ENCODE data around the gene CBFA2T2. TPM values are rescaled to one million over a fixed set of nuclear protein-coding genes. Genes with fewer than 3 reads are reported as not detected.
"Not testable (repeated sequence)": the region's sequence is repeated elsewhere in the genome, so short reads cannot be mapped to it uniquely, and the experiment has no call there.

The CBFA2T2 gene
- polyA plus RNA-seq, 1 donor (not counting 4 experiments of a cell fraction or from before 2014, with no cell fraction given), result 6.8 TPM

DNA sequence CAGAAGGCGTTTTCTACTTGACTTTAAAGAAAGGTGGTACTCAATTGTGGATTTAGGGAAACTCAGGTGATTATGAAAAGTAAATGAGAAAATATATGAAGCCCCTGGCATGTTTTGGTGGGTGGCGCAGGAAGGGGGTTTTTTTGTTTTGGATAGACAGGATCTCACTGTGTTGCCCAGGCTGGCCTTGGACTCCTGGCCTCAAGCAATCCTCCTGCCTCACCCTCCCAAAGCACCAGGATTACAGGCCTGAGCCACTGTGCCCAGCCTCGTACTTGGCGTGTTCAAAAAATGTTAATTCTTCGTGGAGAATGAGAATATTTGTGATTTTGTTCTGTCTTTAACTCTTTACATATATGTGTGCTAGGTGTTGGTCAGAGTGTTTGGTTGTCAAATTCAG, 140.1 kb downstream of the CBFA2T2 start:
- no peaks in the 10 kb centered on the region for H3K9me3 ChIP-seq (ENCODE audit: control insufficient read depth, low read depth, low read length)
- H3K4me3 ChIP-seq (ENCODE audit: control insufficient read depth in 2 of 3, extremely low read depth in 1 of 3, insufficient read depth in 2 of 3, low read depth in 1 of 3, low read length in 3 of 3), result no peak overlapping the region
- no peaks in the 10 kb centered on the region for H4K20me1 ChIP-seq (ENCODE audit: control insufficient read depth, extremely low read depth, insufficient read depth, low read length)
- peaks cover 11 to 19% of the 10 kb centered on the region in 2 experiments for H3K36me3 ChIP-seq (ENCODE audit: control insufficient read depth in 2 of 2, extremely low read depth in 1 of 2, insufficient read depth in 2 of 2, low read length in 2 of 2)
- H3K9ac ChIP-seq (ENCODE audit: control insufficient read depth, extremely low read depth, insufficient read depth, low read length), result no peak overlapping the region
- DNase-seq (ENCODE audit: low read depth, low spot score), result no peak
- H3K4me2 ChIP-seq (ENCODE audit: control insufficient read depth, extremely low read depth, insufficient read depth, low read depth, low read length), result no peak overlapping the region
- dilution Hi-C loops (cut with MboI; ENCODE audit: extremely low pct_ligation_motif_present, low sequenced_read_pairs), result no loop called here
- TF ChIP-seq, protein P1, sequence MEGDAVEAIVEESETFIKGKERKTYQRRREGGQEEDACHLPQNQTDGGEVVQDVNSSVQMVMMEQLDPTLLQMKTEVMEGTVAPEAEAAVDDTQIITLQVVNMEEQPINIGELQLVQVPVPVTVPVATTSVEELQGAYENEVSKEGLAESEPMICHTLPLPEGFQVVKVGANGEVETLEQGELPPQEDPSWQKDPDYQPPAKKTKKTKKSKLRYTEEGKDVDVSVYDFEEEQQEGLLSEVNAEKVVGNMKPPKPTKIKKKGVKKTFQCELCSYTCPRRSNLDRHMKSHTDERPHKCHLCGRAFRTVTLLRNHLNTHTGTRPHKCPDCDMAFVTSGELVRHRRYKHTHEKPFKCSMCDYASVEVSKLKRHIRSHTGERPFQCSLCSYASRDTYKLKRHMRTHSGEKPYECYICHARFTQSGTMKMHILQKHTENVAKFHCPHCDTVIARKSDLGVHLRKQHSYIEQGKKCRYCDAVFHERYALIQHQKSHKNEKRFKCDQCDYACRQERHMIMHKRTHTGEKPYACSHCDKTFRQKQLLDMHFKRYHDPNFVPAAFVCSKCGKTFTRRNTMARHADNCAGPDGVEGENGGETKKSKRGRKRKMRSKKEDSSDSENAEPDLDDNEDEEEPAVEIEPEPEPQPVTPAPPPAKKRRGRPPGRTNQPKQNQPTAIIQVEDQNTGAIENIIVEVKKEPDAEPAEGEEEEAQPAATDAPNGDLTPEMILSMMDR (optimal IDR thresholded peaks at IDR 0.05 in 1 of 3, IDR thresholded peaks at IDR 0.05 in 1 of 3, conservative IDR thresholded peaks at IDR 0.05 in 1 of 3; ENCODE audit: extremely low read depth in 1 of 3, insufficient read depth in 2 of 3, low read length in 3 of 3), result no peak
- TF ChIP-seq EZH2 (IDR thresholded peaks at IDR 0.05; ENCODE audit: low read length), result no peak
- no peaks in the 10 kb centered on the region for H3K79me2 ChIP-seq (ENCODE audit: control insufficient read depth, insufficient read depth, low read length)
- no peak for FAIRE-seq
- H3K27me3 ChIP-seq (ENCODE audit: control insufficient read depth, extremely low read depth, insufficient read depth, low read length), result no peaks in the 10 kb centered on the region
- no peak overlapping the region for H2AFZ ChIP-seq (ENCODE audit: control insufficient read depth, low read length)
- no peak overlapping the region for H3K27ac ChIP-seq (ENCODE audit: control insufficient read depth, insufficient read depth, low read length)
- no peaks in the 10 kb centered on the region for H3K9me1 ChIP-seq (ENCODE audit: control insufficient read depth, extremely low read depth, insufficient read depth, low read length)
- H3K4me1 ChIP-seq (ENCODE audit: control insufficient read depth, extremely low read depth, insufficient read depth, low read length), result no peaks in the 10 kb centered on the region

DNA sequence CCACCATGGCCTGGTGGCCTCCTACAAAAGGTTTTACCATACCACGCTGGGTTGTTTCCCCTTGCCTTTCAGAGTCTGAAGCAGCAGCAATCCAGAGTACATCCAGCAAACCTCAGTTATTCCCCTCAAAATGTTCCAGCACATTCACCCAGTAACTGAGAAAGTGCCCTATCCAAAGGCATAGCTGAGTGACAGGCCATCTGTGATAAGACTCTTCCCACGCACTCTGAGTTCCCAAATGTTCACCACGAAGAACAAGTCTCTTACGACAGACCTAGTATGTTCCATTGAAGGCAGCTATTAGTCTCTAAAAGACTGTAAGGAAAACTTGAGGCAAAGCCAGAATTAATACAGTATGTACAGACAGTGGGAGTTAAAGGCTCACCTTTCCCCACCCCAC, 140.6 kb downstream of the CBFA2T2 start:
- Histone ChIP-seq H4K20me1 (ENCODE audit: control insufficient read depth, extremely low read depth, insufficient read depth, low read length) (no peaks in the 10 kb centered on the region), H3K27ac (ENCODE audit: control insufficient read depth, insufficient read depth, low read length) (no peak overlapping the region), H3K4me1 (ENCODE audit: control insufficient read depth, extremely low read depth, insufficient read depth, low read length) (no peaks in the 10 kb centered on the region), H3K79me2 (ENCODE audit: control insufficient read depth, insufficient read depth, low read length) (no peaks in the 10 kb centered on the region), H2AFZ (ENCODE audit: control insufficient read depth, low read length) (no peak overlapping the region), H3K4me3 (ENCODE audit: control insufficient read depth in 2 of 3, extremely low read depth in 1 of 3, insufficient read depth in 2 of 3, low read depth in 1 of 3, low read length in 3 of 3) (no peak overlapping the region), H3K9me1 (ENCODE audit: control insufficient read depth, extremely low read depth, insufficient read depth, low read length) (no peaks in the 10 kb centered on the region), H3K27me3 (ENCODE audit: control insufficient read depth, extremely low read depth, insufficient read depth, low read length) (no peaks in the 10 kb centered on the region), H3K36me3 (ENCODE audit: control insufficient read depth in 2 of 2, extremely low read depth in 1 of 2, insufficient read depth in 2 of 2, low read length in 2 of 2) (peaks cover 11 to 19% of the 10 kb centered on the region in 2 experiments), H3K9me3 (ENCODE audit: control insufficient read depth, low read depth, low read length) (no peaks in the 10 kb centered on the region), H3K4me2 (ENCODE audit: control insufficient read depth, extremely low read depth, insufficient read depth, low read depth, low read length) (no peak overlapping the region), H3K9ac (ENCODE audit: control insufficient read depth, extremely low read depth, insufficient read depth, low read length) (no peak overlapping the region)
- dilution Hi-C loops (cut with MboI; ENCODE audit: extremely low pct_ligation_motif_present, low sequenced_read_pairs), result no loop called here
- TF ChIP-seq EZH2 (IDR thresholded peaks at IDR 0.05; ENCODE audit: low read length), result no peak
- TF ChIP-seq, protein P1 (optimal IDR thresholded peaks at IDR 0.05 in 1 of 3, IDR thresholded peaks at IDR 0.05 in 1 of 3, conservative IDR thresholded peaks at IDR 0.05 in 1 of 3; ENCODE audit: extremely low read depth in 1 of 3, insufficient read depth in 2 of 3, low read length in 3 of 3), result no peak
- DNase-seq (ENCODE audit: low read depth, low spot score), result no peak
- FAIRE-seq, result no peak

DNA sequence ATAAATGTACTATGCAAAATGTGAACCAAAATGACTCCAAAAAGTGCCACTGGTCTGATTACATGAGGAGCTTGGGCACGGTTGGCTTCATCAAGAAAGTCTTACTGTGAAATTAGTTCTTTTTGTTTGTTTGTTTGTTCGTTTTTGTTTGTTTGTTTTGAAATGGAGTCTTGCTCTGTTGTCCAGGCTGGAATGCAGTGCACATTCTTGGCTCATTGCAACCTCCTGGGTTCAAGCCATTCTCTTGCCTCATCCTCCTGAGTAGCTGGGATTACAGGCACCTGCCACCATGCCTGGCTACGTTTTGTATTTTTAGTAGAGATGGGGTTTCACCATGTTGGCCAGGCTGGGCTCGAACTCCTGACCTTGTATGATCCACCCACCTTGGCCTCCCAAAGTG, 142.0 kb downstream of the CBFA2T2 start:
- peaks cover 13% of the 10 kb centered on the region in 2 experiments for H3K36me3 ChIP-seq (ENCODE audit: control insufficient read depth in 2 of 2, extremely low read depth in 1 of 2, insufficient read depth in 2 of 2, low read length in 2 of 2)
- not testable (repeated sequence) for H3K9me1 ChIP-seq (ENCODE audit: control insufficient read depth, extremely low read depth, insufficient read depth, low read length); H3K9ac ChIP-seq (ENCODE audit: control insufficient read depth, extremely low read depth, insufficient read depth, low read length)

More for the DNA sequence above, 142.0 kb downstream of the CBFA2T2 start:
- H3K79me2 ChIP-seq (ENCODE audit: control insufficient read depth, insufficient read depth, low read length); H3K4me2 ChIP-seq (ENCODE audit: control insufficient read depth, extremely low read depth, insufficient read depth, low read depth, low read length); dilution Hi-C loops (cut with MboI; ENCODE audit: extremely low pct_ligation_motif_present, low sequenced_read_pairs); DNase-seq (ENCODE audit: low read depth, low spot score); H3K4me1 ChIP-seq (ENCODE audit: control insufficient read depth, extremely low read depth, insufficient read depth, low read length); H3K27ac ChIP-seq (ENCODE audit: control insufficient read depth, insufficient read depth, low read length); H3K9me3 ChIP-seq (ENCODE audit: control insufficient read depth, low read depth, low read length); H4K20me1 ChIP-seq (ENCODE audit: control insufficient read depth, extremely low read depth, insufficient read depth, low read length); H3K4me3 ChIP-seq (ENCODE audit: control insufficient read depth in 2 of 3, extremely low read depth in 1 of 3, insufficient read depth in 2 of 3, low read depth in 1 of 3, low read length in 3 of 3); FAIRE-seq; H3K27me3 ChIP-seq (ENCODE audit: control insufficient read depth, extremely low read depth, insufficient read depth, low read length); H2AFZ ChIP-seq (ENCODE audit: control insufficient read depth, low read length): not testable (repeated sequence)

Measured in keratinocyte (primary cell).